Calu3 (cell line): ENCODE results near the gene WDR88. TPM values are rescaled to one million over a fixed set of nuclear protein-coding genes. Genes with fewer than 3 reads are reported as not detected.
"Not testable (repeated sequence)": the region's sequence is repeated elsewhere in the genome, so short reads cannot be mapped to it uniquely, and the experiment has no call there.

Source experiments
- BruUV-seq: library from RNA; stranded (reverse); fragments of 400-500 nt; replicated peaks from 2 replicates; lab custom pipeline; 2021; lab: Mats Ljungman, UMichigan
- CTCF ChIA-PET: fragments of 300-600 bp; sonication (Branson Sonifier 250); formaldehyde crosslinking; loops from one replicate; lab custom pipeline; 2022; ENCODE audit warnings: antibody characterized with exemption; lab: Charles Lee
- DNase-seq: peaks from one replicate; pipeline ENCODE4 v3.0.0; 2022
- H3K27ac Mint-ChIP-seq: one replicate; pipeline ENCODE4 v1.8.0; 2022; ENCODE audit warnings: mixed read lengths; ENCODE audit not compliant: unreplicated experiment
- H3K27me3 Mint-ChIP-seq: one replicate; pipeline ENCODE4 v1.8.0; 2022; ENCODE audit warnings: mixed read lengths; ENCODE audit not compliant: unreplicated experiment
- H3K36me3 Mint-ChIP-seq: one replicate; pipeline ENCODE4 v1.8.0; 2022; ENCODE audit warnings: mild to moderate bottlenecking, moderate library complexity, mixed read lengths; ENCODE audit not compliant: insufficient read depth, unreplicated experiment
- H3K4me1 Mint-ChIP-seq: one replicate; pipeline ENCODE4 v1.8.0; 2022; ENCODE audit warnings: mild to moderate bottlenecking, low read depth, mixed read lengths; ENCODE audit not compliant: unreplicated experiment
- H3K4me3 Mint-ChIP-seq: one replicate; pipeline ENCODE4 v1.8.0; 2022; ENCODE audit warnings: mild to moderate bottlenecking, low read depth, moderate library complexity, mixed read lengths; ENCODE audit not compliant: unreplicated experiment
- H3K9me3 Mint-ChIP-seq: one replicate; pipeline ENCODE4 v1.8.0; 2022; ENCODE audit warnings: low read depth, mixed read lengths; ENCODE audit not compliant: unreplicated experiment
- CTCF ChIP-seq: fragments of 200-600 bp; IDR thresholded peaks from one replicate; pipeline ENCODE4 v1.8.0; 2022; ENCODE audit warnings: antibody characterized with exemption; ENCODE audit not compliant: unreplicated experiment
- intact Hi-C: fragments of 100-400 bp; cut with micrococcal nuclease; formaldehyde crosslinking; loops from one replicate; pipeline ENCODE4 v1.10.0; 2022; ENCODE audit not compliant: unreplicated experiment
- total RNA-seq: library from RNA; stranded (reverse); gene quantifications from 2 replicates; pipeline ENCODE4 v1.2.3, GENCODE V29; 2022

The WDR88 gene
- total RNA-seq, 1 experiment from 2014 or later, result not detected

DNA sequence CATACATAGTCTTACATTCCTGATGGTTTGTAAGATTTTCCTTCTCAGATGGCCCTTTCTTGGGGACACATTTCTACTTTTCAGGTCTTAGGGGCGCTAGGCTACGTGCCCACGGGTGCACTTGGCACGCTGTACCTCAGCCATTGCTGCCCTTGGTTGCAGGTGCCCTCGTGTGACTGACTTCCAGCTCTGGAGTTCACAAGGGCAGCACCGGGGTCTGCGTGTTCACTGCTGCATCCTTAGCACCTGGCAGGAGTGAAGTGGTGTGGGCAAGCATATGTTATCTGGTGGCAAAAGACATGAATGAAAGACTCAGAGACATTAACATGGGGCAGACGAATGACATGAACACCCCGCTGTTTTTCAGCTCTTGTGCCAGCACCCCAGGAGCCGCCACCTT lies 13.3 kb upstream of the WDR88 start:
- peaks cover 17% of the 10 kb centered on the region for H3K4me1 Mint-ChIP-seq

GRCh38 chr19:33124207-33125098 lies 7.5 kb upstream of the WDR88 start:
- CTCF ChIA-PET, result interaction anchor here (0.8 to 1.4 kb wide), 2 partner anchors 60 to 149 kb away, joined by 3 to 4 read pairs; no protein-coding TSS in a partner anchor
- peaks cover 29% of the 10 kb centered on the region for H3K36me3 Mint-ChIP-seq
- no TSS peak for BruUV-seq
- DNase-seq, result no peak
- TF ChIP-seq CTCF, result no peak
- H3K27ac Mint-ChIP-seq, result no peak overlapping the region
- H3K4me1 Mint-ChIP-seq, result no peaks in the 10 kb centered on the region
- no peaks in the 10 kb centered on the region for H3K27me3 Mint-ChIP-seq
- H3K4me3 Mint-ChIP-seq, result no peak overlapping the region
- intact Hi-C loops, result no loop called here
- H3K9me3 Mint-ChIP-seq, result no peaks in the 10 kb centered on the region

More for the DNA sequence above, 13.3 kb upstream of the WDR88 start:
- DNase-seq, result no peak
- no peak for TF ChIP-seq CTCF
- CTCF ChIA-PET, result interaction anchor here (0.5 to 2.3 kb wide), 3 partner anchors 18 to 250 kb away, joined by 3 to 8 read pairs (median 3); no protein-coding TSS in a partner anchor
- H3K4me3 Mint-ChIP-seq, result no peak overlapping the region
- no peaks in the 10 kb centered on the region for H3K27me3 Mint-ChIP-seq
- H3K9me3 Mint-ChIP-seq, result no peaks in the 10 kb centered on the region
- BruUV-seq, result no TSS peak
- peaks cover 38% of the 10 kb centered on the region for H3K36me3 Mint-ChIP-seq
- intact Hi-C loops, result loop anchor here (1.0 kb wide), 1 partner anchor 142 kb away; no protein-coding TSS in a partner anchor
- H3K27ac Mint-ChIP-seq, result no peak overlapping the region

DNA sequence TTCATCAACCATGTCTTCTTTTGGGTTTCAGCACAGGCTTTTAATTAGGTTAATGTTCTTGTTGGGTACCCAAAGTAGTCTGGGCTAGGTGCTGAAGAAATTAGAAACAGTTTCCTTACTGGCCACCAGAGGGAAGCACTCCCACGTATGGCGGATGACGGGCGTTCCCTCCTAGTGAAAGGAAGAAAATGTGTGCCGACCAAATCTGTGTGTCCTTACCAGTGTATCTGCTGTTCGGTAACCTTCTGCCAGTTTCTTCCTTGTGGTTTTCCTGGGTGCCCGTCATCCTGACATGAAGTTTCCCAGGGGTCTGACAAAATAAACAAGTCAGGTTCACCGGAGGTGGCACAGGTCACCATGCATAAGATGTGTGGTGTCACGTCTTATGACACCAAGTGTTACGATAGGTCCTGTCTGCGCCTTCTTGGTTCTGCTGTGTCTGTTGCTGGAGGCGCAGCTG lies 6.0 kb upstream of the WDR88 start:
- Mint-ChIP-seq H3K27ac (no peak overlapping the region), H3K27me3 (no peaks in the 10 kb centered on the region), H3K4me1 (no peaks in the 10 kb centered on the region), H3K9me3 (no peaks in the 10 kb centered on the region), H3K36me3 (peaks cover 34% of the 10 kb centered on the region), H3K4me3 (no peak overlapping the region)
- peak; percentile 82 for TF ChIP-seq CTCF
- BruUV-seq, result no TSS peak
- peak; percentile 64 for DNase-seq
- CTCF ChIA-PET, result interaction anchor here (1.0 to 1.8 kb wide), 4 partner anchors 51 to 151 kb away, joined by 3 to 13 read pairs (median 4); no protein-coding TSS in a partner anchor
- intact Hi-C loops, result loop anchor here (1.0 kb wide), 1 partner anchor 58 kb away; no protein-coding TSS in a partner anchor

DNA sequence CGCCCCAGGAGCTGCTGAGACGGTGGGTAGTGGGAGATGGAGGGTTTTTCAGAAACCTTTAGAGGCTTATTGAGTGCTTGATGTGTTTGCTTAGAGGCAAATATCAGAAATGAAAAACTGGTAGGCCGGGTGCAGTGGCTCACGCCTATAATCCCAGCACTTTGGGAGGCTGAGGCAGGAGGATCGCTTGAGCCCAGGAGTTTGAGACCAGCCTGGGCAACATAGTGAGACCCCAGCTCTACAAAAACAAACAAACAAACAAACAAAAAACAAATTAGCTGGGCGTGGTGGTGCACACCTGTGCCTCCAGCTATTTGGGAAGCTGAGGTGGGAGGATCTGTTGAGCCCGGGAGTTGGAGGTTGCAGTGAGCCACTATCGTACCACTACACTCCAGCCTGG lies 5.2 kb upstream of the WDR88 start:
- not testable (repeated sequence) for H3K4me3 Mint-ChIP-seq, H3K27ac Mint-ChIP-seq, H3K27me3 Mint-ChIP-seq, BruUV-seq, DNase-seq, H3K4me1 Mint-ChIP-seq, H3K9me3 Mint-ChIP-seq
- intact Hi-C loops, result loop anchor here (1.0 kb wide), 1 partner anchor 58 kb away; no protein-coding TSS in a partner anchor
- CTCF ChIA-PET, result interaction anchor here (0.6 to 1.8 kb wide), 3 partner anchors 14 to 530 kb away, joined by 3 to 13 read pairs (median 8); no protein-coding TSS in a partner anchor
- peaks cover 34% of the 10 kb centered on the region for H3K36me3 Mint-ChIP-seq
